ENCODE data around the gene SCN1A. TPM values are rescaled to one million over a fixed set of nuclear protein-coding genes. Genes with fewer than 3 reads are reported as not detected.

The SCN1A gene
- total RNA-seq, 1 donor from 2014 or later = not detected

- no peak for DNase-seq (ENCODE audit: low read depth)
- no peak for TF ChIP-seq CTCF (conservative IDR thresholded peaks at IDR 0.05; ENCODE audit: low read depth, low read length)
- no peak overlapping the region for H3K4me3 ChIP-seq (ENCODE audit: low read depth, low read length)
These were observed 82.9 kb downstream of the SCN1A start for GRCh38 chr2:166044853-166045483.

GRCh38 chr2:166042768-166043390 lies 84.9 kb downstream of the SCN1A start:
- DNase-seq (ENCODE audit: low read depth) = no peak
- no peak for TF ChIP-seq CTCF (conservative IDR thresholded peaks at IDR 0.05; ENCODE audit: low read depth, low read length)
- no peak overlapping the region for H3K4me3 ChIP-seq (ENCODE audit: low read depth, low read length)

GRCh38 chr2:166042356-166042755 lies 85.5 kb downstream of the SCN1A start:
- no peak overlapping the region for H3K4me3 ChIP-seq (ENCODE audit: low read depth, low read length)
- no peak for DNase-seq (ENCODE audit: low read depth)
- no peak for TF ChIP-seq CTCF (conservative IDR thresholded peaks at IDR 0.05; ENCODE audit: low read depth, low read length)

GRCh38 chr2:166041613-166042012 lies 86.2 kb downstream of the SCN1A start:
- no peak for DNase-seq (ENCODE audit: low read depth)
- TF ChIP-seq CTCF (conservative IDR thresholded peaks at IDR 0.05; ENCODE audit: low read depth, low read length) = no peak
- H3K4me3 ChIP-seq (ENCODE audit: low read depth, low read length) = no peak overlapping the region

GRCh38 chr2:166032361-166032760 lies 95.5 kb downstream of the SCN1A start:
- no peak for TF ChIP-seq CTCF (conservative IDR thresholded peaks at IDR 0.05; ENCODE audit: low read depth, low read length)
- no peak overlapping the region for H3K4me3 ChIP-seq (ENCODE audit: low read depth, low read length)
- no peak for DNase-seq (ENCODE audit: low read depth)

- no peak overlapping the region for H3K4me3 ChIP-seq (ENCODE audit: low read depth, low read length)
- TF ChIP-seq CTCF (conservative IDR thresholded peaks at IDR 0.05; ENCODE audit: low read depth, low read length) = no peak
- no peak for DNase-seq (ENCODE audit: low read depth)
These were observed 96.8 kb downstream of the SCN1A start for GRCh38 chr2:166031054-166031453.

- no peak for DNase-seq (ENCODE audit: low read depth)
- TF ChIP-seq CTCF (conservative IDR thresholded peaks at IDR 0.05; ENCODE audit: low read depth, low read length) = no peak
- no peak overlapping the region for H3K4me3 ChIP-seq (ENCODE audit: low read depth, low read length)
These were observed 102.5 kb downstream of the SCN1A start for GRCh38 chr2:166025313-166025712.
